ENCODE measurements around the gene ZNF747. TPM values are rescaled to one million over a fixed set of nuclear protein-coding genes. Genes with fewer than 3 reads are reported as not detected.

The ZNF747 gene
- total RNA-seq, 2 experiments from 2014 or later = 13.6 to 15.0 TPM

GRCh38 chr16:30540916-30541464 lies 6.3 kb upstream of the ZNF747 start:
- ChIA-PET POLR2A (interaction anchor here (0.6 to 0.7 kb wide), 2 partner anchors 10 to 25 kb away, joined by 3 to 5 read pairs; no protein-coding TSS in a partner anchor), CTCF (interaction anchor here (1.2 to 1.8 kb wide), 2 partner anchors 57 to 112 kb away, joined by 4 to 6 read pairs; partner anchors contain the start of gene DCTPP1)

- ChIA-PET POLR2A (interaction anchor here (0.6 kb wide), 2 partner anchors 11 to 57 kb away, joined by 3 to 5 read pairs; no protein-coding TSS in a partner anchor), CTCF (interaction anchor here (0.7 to 1.3 kb wide), 4 partner anchors 17 to 111 kb away, joined by 3 to 5 read pairs (median 4); partner anchors contain the start of gene DCTPP1)
These were observed 5.4 kb upstream of the ZNF747 start for GRCh38 chr16:30539986-30540526.

- ChIA-PET CTCF (interaction anchor here (0.7 to 1.3 kb wide), 3 partner anchors 18 to 106 kb away, joined by 3 to 5 read pairs (median 3); no protein-coding TSS in a partner anchor), POLR2A (interaction anchor here (0.6 kb wide), 1 partner anchor 58 kb away, joined by 5 read pairs; no protein-coding TSS in a partner anchor)
These were observed 4.6 kb upstream of the ZNF747 start for GRCh38 chr16:30539000-30539964.

GRCh38 chr16:30536391-30537024 lies 1.9 kb upstream of the ZNF747 start:
- CTCF ChIA-PET = interaction anchor here (0.5 to 3.4 kb wide), 14 partner anchors 10 to 167 kb away, joined by 3 to 31 read pairs (median 7); partner anchors contain the start of genes DCTPP1, ZNF688 and ZNF764

GRCh38 chr16:30535777-30536190 lies 1.1 kb upstream of the ZNF747 start:
- POLR2A ChIA-PET = interaction anchor here (0.6 to 3.2 kb wide), 19 partner anchors 8 to 338 kb away, joined by 3 to 35 read pairs (median 5); partner anchors contain the start of genes DCTPP1, ITGAL, PRR14 and ZNF688
- CTCF ChIA-PET = interaction anchor here (0.5 to 3.4 kb wide), 19 partner anchors 8 to 167 kb away, joined by 3 to 31 read pairs (median 6); partner anchors contain the start of genes DCTPP1, ZNF688, ZNF689 and ZNF764

More at GRCh38 chr16:30536391-30537024, 1.9 kb upstream of the ZNF747 start:
- POLR2A ChIA-PET = interaction anchor here (0.7 to 3.2 kb wide), 7 partner anchors 13 to 107 kb away, joined by 4 to 35 read pairs (median 9); partner anchors contain the start of genes DCTPP1, ZNF688 and ZNF764

GRCh38 chr16:30535106-30535776 lies 583 bp upstream of the ZNF747 start:
- CTCF ChIA-PET = interaction anchor here (0.7 to 3.4 kb wide), 18 partner anchors 8 to 166 kb away, joined by 3 to 31 read pairs (median 6); partner anchors contain the start of genes DCTPP1, ZNF688, ZNF689 and ZNF764
- POLR2A ChIA-PET = interaction anchor here (0.6 to 3.2 kb wide), 20 partner anchors 8 to 338 kb away, joined by 3 to 35 read pairs (median 5); partner anchors contain the start of genes DCTPP1, ITGAL, PRR14 and ZNF688

- ChIA-PET POLR2A (interaction anchor here (0.5 to 3.2 kb wide), 11 partner anchors 9 to 126 kb away, joined by 3 to 35 read pairs (median 5); partner anchors contain the start of genes DCTPP1, ZNF688, ZNF764 and ZNF771), CTCF (interaction anchor here (0.9 to 3.4 kb wide), 10 partner anchors 10 to 116 kb away, joined by 3 to 31 read pairs (median 8); partner anchors contain the start of genes DCTPP1 and ZNF764)
These were observed 800 bp downstream of the ZNF747 start for GRCh38 chr16:30533748-30534367.

- ChIA-PET CTCF (interaction anchor here (1.1 to 3.4 kb wide), 2 partner anchors 17 to 117 kb away, joined by 5 to 23 read pairs; no protein-coding TSS in a partner anchor), POLR2A (interaction anchor here (0.6 to 1.7 kb wide), 5 partner anchors 8 to 103 kb away, joined by 3 to 5 read pairs (median 3); partner anchors contain the start of genes DCTPP1 and ZNF785)
These were observed 1.5 kb downstream of the ZNF747 start for GRCh38 chr16:30533146-30533522.

- POLR2A ChIA-PET = interaction anchor here (0.6 to 1.1 kb wide), 2 partner anchors 44 to 53 kb away, joined by 3 read pairs; partner anchors contain the start of gene ZNF785
- CTCF ChIA-PET = no interaction called here
These were observed 2.1 kb downstream of the ZNF747 start for GRCh38 chr16:30532285-30533145.

- POLR2A ChIA-PET = interaction anchor here (0.6 kb wide), 1 partner anchor 79 kb away, joined by 3 read pairs; no protein-coding TSS in a partner anchor
- CTCF ChIA-PET = interaction anchor here (1.5 to 2.6 kb wide), 2 partner anchors 26 to 100 kb away, joined by 4 to 8 read pairs; partner anchors contain the start of gene DCTPP1
These were observed 4.3 kb downstream of the ZNF747 start for GRCh38 chr16:30530163-30531037.

- CTCF ChIA-PET = interaction anchor here (1.4 to 2.6 kb wide), 2 partner anchors 69 to 99 kb away, joined by 5 to 8 read pairs; partner anchors contain the start of gene DCTPP1
- POLR2A ChIA-PET = interaction anchor here (0.6 kb wide), 1 partner anchor 9 kb away, joined by 5 read pairs; no protein-coding TSS in a partner anchor
These were observed 5.7 kb downstream of the ZNF747 start for GRCh38 chr16:30528799-30529457.

GRCh38 chr16:30527635-30528178 lies 7.0 kb downstream of the ZNF747 start:
- CTCF ChIA-PET = interaction anchor here (0.9 to 1.4 kb wide), 4 partner anchors 18 to 78 kb away, joined by 3 to 5 read pairs (median 4); no protein-coding TSS in a partner anchor
- POLR2A ChIA-PET = interaction anchor here (0.6 to 1.3 kb wide), 6 partner anchors 8 to 93 kb away, joined by 3 to 5 read pairs (median 3); partner anchors contain the start of gene SEPHS2

- ChIA-PET POLR2A (interaction anchor here (0.6 to 1.3 kb wide), 5 partner anchors 9 to 82 kb away, joined by 3 to 5 read pairs (median 4); partner anchors contain the start of gene SEPHS2), CTCF (interaction anchor here (0.9 to 1.0 kb wide), 3 partner anchors 17 to 77 kb away, joined by 3 to 4 read pairs (median 3); no protein-coding TSS in a partner anchor)
These were observed 7.6 kb downstream of the ZNF747 start for GRCh38 chr16:30526823-30527634.
